LoVo (cell line): ENCODE results near the gene METTL2A.
"Not testable (repeated sequence)": the region's sequence is repeated elsewhere in the genome, so short reads cannot be mapped to it uniquely, and the experiment has no call there.

Source experiments
- DNase-seq: peaks from one replicate; pipeline ENCODE4 v3.0.0-alpha.2; 2016; ENCODE audit warnings: low spot score

METTL2A gene

GRCh38 chr17:62423647-62424461 lies at the start of gene METTL2A:
TSS of gene METTL2A (plus strand) at chr17:62423897. CDS start at chr17:62423903, 6 bp downstream.
- DNase-seq: peak; percentile 89

GRCh38 chr17:62380253-62380652 lies 43.4 kb upstream of the METTL2A start, which contains the start of gene EFCAB3:
TSS of gene EFCAB3 (plus strand) at chr17:62380553. CDS start at chr17:62382980, 2,427 bp downstream.
- DNase-seq: no peak

DNA sequence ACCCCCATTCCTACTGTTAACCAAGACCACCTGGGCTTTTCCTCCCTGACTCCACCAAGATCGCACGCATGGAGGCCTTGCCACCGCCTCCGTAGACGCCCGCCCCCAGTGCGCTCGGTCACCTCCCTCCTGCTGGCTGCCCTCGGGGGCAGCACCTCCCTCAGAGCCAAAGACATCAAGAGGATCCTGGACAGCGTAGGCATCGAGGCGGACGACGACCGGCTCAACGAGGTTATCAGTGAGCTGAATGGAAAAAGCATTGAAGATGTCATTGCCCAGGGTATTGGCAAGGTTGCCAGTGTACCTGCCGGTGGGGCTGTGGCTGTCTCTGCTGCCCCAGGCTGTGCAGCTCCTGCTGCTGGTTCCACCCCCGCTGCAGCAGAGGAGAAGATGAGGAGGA lies 42.1 kb upstream of the METTL2A start:
- DNase-seq: no peak

DNA sequence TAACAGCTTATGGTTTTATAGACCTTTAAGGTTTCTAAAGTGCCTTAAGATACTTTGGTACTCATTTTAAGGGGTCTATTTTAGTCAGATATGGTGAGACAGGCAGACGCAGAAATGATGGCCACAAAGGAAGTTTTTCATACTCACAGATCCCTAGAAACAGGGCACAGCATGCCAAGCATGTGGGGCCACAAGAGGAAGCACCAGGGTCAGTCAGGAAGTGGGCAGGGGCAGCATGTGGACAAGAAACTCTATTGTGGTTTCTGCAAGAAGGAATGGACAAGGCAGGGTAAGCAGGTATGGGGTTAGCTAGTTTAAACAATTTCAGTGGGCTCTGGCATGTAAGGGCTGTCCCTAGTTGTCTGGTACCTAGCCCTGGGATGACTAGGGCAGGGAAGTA lies 34.8 kb upstream of the METTL2A start:
- no peak for DNase-seq

- DNase-seq: no peak
Observed at GRCh38 chr17:62392908-62393307, 30.8 kb upstream of the METTL2A start.

DNA sequence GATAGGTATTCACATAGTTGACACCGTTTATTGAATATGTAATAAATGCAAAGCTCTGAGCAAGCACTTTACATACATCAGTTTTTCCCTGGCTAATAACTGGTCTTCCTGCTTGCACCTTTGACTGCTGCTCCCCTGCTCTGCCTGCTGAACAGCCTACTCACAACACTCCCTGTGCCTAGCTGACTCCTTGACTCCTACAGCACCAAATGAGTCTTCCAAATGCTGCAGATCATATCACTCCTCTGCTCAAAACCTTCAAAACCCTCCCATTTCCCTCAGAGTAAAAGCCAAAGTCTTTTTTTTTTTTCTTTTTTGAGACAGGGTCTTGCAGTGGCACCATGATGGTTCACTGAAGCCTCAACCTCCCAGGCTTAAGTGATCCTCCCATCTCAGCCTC lies 24.8 kb upstream of the METTL2A start:
- DNase-seq: no peak

- no peak for DNase-seq
Observed at GRCh38 chr17:62405451-62405850, 18.2 kb upstream of the METTL2A start.

DNA sequence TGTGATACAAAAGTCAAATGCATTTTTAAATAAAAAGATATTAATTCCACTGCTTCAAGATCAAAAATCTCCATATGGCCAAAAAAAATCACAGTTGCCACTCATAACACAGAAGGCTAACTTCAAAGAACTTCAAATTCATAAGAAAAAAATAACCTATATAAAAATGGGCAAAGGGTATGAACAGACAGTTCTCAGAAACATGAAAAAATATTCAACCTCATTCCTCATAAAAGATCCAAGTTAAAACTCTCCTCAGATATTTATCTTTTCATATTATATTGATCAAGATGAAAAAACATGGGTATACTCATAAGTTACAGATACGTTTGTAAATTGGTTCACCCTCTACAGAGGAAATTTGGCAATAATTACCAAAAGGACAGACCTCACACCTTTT lies 10.6 kb upstream of the METTL2A start:
- DNase-seq: not testable (repeated sequence)

DNA sequence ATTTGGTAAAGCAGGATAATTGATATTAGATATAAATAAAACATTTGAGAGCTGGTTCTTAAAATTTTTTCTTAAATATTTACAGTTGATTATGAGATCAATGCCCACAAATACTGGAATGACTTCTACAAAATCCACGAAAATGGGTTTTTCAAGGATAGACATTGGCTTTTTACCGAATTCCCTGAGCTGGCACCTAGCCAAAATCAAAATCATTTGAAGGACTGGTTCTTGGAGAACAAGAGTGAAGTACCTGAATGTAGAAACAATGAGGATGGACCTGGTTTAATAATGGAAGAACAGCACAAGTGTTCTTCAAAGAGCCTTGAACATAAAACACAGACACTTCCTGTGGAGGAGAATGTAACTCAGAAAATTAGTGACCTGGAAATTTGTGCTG lies 2.5 kb downstream of the METTL2A start:
- not testable (repeated sequence) for DNase-seq

DNA sequence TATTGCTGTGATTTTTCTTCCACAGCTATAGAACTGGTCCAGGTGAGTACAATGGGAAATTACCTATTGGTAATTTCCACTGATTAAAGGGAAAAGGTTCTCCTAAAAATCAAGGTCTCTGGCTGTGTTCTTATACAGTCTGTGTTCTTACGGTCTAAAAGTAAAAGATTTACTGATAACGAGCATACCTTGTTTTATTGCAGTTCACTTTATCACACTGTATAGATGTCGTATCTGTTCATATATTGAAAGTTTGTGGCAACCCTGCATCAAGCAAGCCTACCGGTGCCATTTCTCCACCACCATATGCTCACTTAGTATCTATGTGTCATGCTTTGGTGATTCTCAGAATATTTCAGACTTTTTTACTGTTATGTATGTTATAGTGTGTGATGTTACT lies 11.6 kb downstream of the METTL2A start:
- not testable (repeated sequence) for DNase-seq

GRCh38 chr17:62441181-62441580 lies 17.5 kb downstream of the METTL2A start:
- not testable (repeated sequence) for DNase-seq

DNA sequence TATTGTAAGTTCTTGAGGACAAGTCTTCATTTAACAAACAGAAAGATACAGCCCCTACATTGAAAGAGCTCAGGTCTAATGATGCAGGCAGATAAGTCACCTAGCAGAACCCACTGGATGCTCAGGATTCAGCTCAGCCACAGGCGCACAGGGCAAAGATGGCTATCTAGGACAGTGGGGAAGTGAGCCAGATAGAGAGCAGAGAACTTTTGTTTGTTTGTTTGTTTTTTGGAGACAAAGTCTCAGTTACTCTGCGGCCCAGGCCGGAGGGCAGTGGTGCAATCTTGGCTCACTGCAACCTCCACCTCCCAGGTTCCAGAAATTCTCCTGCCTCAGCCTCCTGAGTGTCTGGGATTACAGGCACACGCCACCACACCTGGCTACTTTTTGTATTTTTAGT lies 20.4 kb downstream of the METTL2A start:
- DNase-seq: no peak

DNA sequence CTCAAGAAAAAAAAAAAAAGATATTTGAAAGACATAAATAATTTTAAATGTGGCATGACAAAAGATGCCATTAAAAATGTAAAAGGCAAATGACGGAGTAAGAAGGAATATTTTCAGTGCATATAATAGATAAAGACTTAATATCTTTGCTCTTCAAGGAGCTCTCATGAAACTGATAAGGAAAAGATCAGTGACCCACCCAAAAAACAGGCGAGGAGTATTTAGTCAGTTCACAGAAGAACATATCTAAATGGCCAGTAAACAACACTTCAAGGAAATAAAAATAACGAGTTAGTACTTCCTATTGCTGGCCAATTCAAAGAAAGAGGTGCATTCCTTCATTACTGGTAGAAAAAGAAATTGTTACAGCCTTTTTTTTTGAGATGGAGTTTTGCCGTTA lies 22.1 kb downstream of the METTL2A start:
- not testable (repeated sequence) for DNase-seq

- DNase-seq: not testable (repeated sequence)
Observed at GRCh38 chr17:62452195-62452594, 28.5 kb downstream of the METTL2A start.

GRCh38 chr17:62453041-62453440 lies 29.3 kb downstream of the METTL2A start:
- not testable (repeated sequence) for DNase-seq

- DNase-seq: not testable (repeated sequence)
Observed at GRCh38 chr17:62453656-62454055, 30.0 kb downstream of the METTL2A start.

GRCh38 chr17:62454111-62454510 lies 30.4 kb downstream of the METTL2A start:
- DNase-seq: not testable (repeated sequence)

GRCh38 chr17:62456016-62456415 lies 32.3 kb downstream of the METTL2A start:
- no peak for DNase-seq

DNA sequence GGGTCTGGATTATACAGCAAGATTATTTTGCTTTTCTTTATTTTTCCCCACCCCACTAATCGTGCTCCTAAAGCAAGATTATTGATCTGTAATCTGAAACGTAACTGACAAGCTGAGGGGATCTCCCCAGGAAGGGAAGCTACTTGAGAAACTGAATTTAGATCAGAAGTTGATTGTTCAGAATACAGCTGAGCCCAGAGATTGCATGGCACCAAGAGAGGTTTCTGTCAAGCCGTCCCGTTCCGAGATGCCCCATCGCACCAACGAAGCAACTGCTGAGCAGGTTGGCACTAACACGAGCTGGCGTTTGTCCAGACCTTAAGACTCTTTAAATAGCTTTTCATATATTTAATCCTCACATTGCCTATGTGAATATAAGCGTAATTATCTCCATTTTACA lies 34.8 kb downstream of the METTL2A start:
- DNase-seq: not testable (repeated sequence)

DNA sequence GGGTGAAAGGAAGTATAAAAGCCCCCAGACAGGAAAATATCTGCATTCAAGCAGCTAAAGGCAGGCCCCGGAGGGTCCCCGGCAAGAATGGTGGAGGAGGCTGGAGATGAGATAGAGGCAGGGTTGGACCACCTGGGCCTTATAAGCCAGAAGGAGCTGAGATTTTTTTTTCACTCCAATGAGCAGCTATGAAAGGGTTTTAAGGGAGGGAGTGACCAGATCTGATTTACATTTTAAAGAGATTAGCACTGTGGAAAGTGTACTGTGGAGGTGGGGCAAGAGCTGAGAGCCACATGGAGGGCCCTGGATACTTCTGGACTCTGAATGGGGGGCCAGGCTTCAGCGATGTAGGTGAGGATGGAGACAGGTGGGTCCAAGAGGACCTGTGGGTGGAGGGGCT lies 40.7 kb downstream of the METTL2A start:
- DNase-seq: not testable (repeated sequence)

DNA sequence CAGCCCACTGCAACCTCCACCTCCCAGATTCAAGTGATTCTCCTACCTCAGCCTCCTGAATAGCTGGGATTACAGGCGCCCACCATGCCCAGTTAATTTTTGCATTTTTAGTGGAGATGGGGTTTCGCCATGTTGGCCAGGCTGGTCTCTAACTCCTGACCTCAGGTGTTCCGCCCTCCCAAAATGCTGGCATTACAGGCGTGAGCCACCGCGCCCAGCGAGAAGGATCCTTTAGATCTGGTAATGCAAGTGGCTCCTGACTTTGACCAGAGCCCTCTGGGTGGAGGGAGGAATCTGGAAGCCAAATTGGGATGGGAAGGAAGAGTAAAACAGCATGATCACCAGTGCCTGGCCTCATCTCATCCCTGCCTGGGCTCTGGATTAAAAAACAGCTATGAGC lies 41.6 kb downstream of the METTL2A start:
- DNase-seq: not testable (repeated sequence)

GRCh38 chr17:62470666-62471379 lies 47.1 kb downstream of the METTL2A start:
- DNase-seq: peak; percentile 63

DNA sequence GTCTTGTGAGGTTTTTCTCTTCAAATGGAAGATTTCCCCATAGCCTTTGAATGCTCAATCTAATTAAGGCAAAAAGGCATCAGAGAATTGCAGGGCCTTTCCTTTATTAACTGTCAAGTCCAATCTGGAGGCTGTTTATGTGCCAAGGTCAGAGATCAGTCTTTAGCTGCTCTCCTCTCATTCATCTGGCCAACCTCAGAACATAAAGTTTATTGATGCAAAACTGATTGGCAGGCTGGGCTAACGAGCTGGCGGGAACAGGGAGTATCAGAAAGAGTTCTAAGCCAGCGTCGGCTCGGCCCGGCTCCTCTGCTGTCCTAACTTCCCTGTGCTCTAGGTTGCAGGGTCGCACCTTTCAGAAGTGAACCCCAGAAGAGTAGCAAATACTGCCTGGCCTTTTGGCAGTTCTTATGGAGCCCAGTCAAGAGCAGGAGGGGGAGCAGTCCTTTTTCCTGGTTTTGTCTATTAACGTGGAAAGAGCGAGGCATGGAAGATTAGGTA lies 47.7 kb downstream of the METTL2A start:
- DNase-seq: not testable (repeated sequence)
